Activated T-helper 1 cell treated with anti-CD3 and anti-CD28 coated beads, Interleukin-12 subunit alpha, Interleukin-12 subunit beta, Interleukin-2, Interleukin-4 antibody, amounts not matched to agents 30 ng/mL and 10 ng/mL and 1 ng/mL, durations not matched to agents 14 hours and 24 hours and 36 hours (primary cell): ENCODE data around the gene CLPSL1. TPM values are rescaled to one million over a fixed set of nuclear protein-coding genes. Genes with fewer than 3 reads are reported as not detected.

Experiments
- DNase-seq: peaks from one replicate; pipeline ENCODE4 v3.0.0; 2021; ENCODE audit warnings: low spot score
- H3K27ac Mint-ChIP-seq: one replicate; pipeline ENCODE4 v1.8.0; 2021; ENCODE audit warnings: mild to moderate bottlenecking, mixed read lengths
- H3K27me3 Mint-ChIP-seq: one replicate; pipeline ENCODE4 v1.8.0; 2022; ENCODE audit warnings: mild to moderate bottlenecking, moderate library complexity, mixed read lengths; ENCODE audit not compliant: insufficient read depth
- H3K36me3 Mint-ChIP-seq: one replicate; pipeline ENCODE4 v1.8.0; 2021; ENCODE audit warnings: low read depth, mixed read lengths
- H3K4me1 Mint-ChIP-seq: one replicate; pipeline ENCODE4 v1.8.0; 2021; ENCODE audit warnings: low read depth, mixed read lengths
- H3K4me3 Mint-ChIP-seq: one replicate; pipeline ENCODE4 v1.8.0; 2021; ENCODE audit warnings: mild to moderate bottlenecking, moderate library complexity, mixed read lengths
- H3K9me3 Mint-ChIP-seq: one replicate; pipeline ENCODE4 v1.8.0; 2021; ENCODE audit warnings: mixed read lengths
- intact Hi-C: fragments of 100-400 bp; cut with micrococcal nuclease; formaldehyde crosslinking; loops from one replicate; pipeline ENCODE4 v1.15.1; 2024
- total RNA-seq: library from RNA; stranded (reverse); gene quantifications from 2 replicates; pipeline ENCODE4 v1.2.3, GENCODE V29; 2022

Gene CLPSL1
- total RNA-seq, 1 donor from 2014 or later = not detected

GRCh38 chr6:35746516-35746915 lies 34.3 kb upstream of the CLPSL1 start:
- H3K4me1 Mint-ChIP-seq = peaks cover 3% of the 10 kb centered on the region
- H3K27ac Mint-ChIP-seq = no peak overlapping the region
- no peaks in the 10 kb centered on the region for H3K36me3 Mint-ChIP-seq
- peaks cover 6% of the 10 kb centered on the region for H3K9me3 Mint-ChIP-seq
- DNase-seq = no peak
- peaks cover 3% of the 10 kb centered on the region for H3K27me3 Mint-ChIP-seq
- intact Hi-C loops = no loop called here
- no peak overlapping the region for H3K4me3 Mint-ChIP-seq

DNA sequence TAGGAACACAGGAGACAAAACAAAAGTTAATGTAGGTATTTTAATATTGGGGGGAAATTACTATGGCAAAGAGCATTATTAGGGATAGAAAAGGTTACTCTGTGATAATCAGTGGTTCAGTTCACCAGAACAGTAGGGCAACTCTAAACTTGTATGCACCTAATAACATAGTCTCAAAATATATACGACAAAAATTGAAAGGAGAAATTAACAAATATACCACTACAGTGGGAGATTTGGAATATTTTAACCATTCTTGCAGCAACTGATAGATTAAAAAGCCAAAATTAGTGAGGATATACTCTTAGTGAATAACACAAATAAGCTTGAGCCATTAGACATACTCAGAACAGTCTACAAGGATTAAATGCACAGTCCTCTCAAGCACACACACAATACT lies 32.9 kb upstream of the CLPSL1 start:
- Mint-ChIP-seq H3K27ac (no peak overlapping the region), H3K9me3 (peaks cover 6% of the 10 kb centered on the region), H3K27me3 (peaks cover 3% of the 10 kb centered on the region), H3K36me3 (no peaks in the 10 kb centered on the region), H3K4me3 (no peak overlapping the region), H3K4me1 (peaks cover 13% of the 10 kb centered on the region)
- no peak for DNase-seq
- intact Hi-C loops = no loop called here

DNA sequence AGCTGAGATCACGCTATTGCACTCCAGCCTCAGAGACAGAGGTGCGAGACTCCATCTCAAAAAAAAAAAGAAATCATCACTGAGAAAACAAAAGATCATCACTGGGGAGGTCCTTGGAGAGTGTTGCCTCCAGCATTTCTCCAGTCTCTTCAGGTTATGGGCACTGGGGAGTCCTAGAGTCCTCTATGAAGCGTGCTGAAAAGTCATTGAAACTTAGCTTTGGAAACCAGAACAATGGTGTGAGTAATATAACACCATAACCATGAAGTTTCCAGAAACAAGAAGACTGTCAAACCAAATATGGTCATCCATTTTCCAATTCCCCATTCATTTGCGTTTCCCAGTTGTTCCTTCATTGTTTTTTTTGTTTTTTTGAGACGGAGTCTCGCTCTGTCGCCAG lies 30.3 kb upstream of the CLPSL1 start:
- no peak overlapping the region for H3K27ac Mint-ChIP-seq
- H3K4me1 Mint-ChIP-seq = peaks cover 17% of the 10 kb centered on the region
- intact Hi-C loops = loop anchor here (10.0 kb wide), 1 partner anchor 204 kb away; no protein-coding TSS in a partner anchor
- H3K9me3 Mint-ChIP-seq = peaks cover 6% of the 10 kb centered on the region
- H3K27me3 Mint-ChIP-seq = peaks cover 2% of the 10 kb centered on the region
- H3K36me3 Mint-ChIP-seq = no peaks in the 10 kb centered on the region
- no peak overlapping the region for H3K4me3 Mint-ChIP-seq
- no peak for DNase-seq

DNA sequence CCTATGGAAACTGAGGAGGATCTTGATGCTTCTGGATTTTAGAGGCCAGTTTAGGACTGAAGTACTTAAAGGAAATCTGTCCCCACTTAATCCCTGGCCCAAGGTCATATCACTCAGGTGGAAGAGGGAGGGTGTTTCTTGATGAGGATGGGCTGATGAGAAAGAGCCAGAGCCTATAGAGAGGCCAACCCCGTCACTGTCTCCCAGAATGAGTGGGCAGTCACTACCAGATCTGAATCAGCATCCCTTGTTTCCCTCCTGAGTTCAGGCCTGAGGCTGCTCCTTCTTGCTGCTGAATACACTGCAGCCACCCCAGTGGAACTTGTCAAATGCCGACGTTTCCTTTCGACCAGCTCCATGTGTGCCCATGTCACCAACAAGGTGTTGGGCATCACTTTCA lies 29.2 kb upstream of the CLPSL1 start:
- Mint-ChIP-seq H3K27ac (peak overlapping the region; percentile 58), H3K4me1 (peaks cover 17% of the 10 kb centered on the region), H3K27me3 (peaks cover 2% of the 10 kb centered on the region), H3K9me3 (peaks cover 6% of the 10 kb centered on the region), H3K36me3 (no peaks in the 10 kb centered on the region), H3K4me3 (no peak overlapping the region)
- intact Hi-C loops = loop anchor here (10.0 kb wide), 1 partner anchor 203 kb away; no protein-coding TSS in a partner anchor
- DNase-seq = no peak

- H3K9me3 Mint-ChIP-seq = peaks cover 6% of the 10 kb centered on the region
- H3K36me3 Mint-ChIP-seq = no peaks in the 10 kb centered on the region
- H3K27me3 Mint-ChIP-seq = no peaks in the 10 kb centered on the region
- DNase-seq = no peak
- H3K4me1 Mint-ChIP-seq = peaks cover 17% of the 10 kb centered on the region
- H3K4me3 Mint-ChIP-seq = no peak overlapping the region
- H3K27ac Mint-ChIP-seq = no peak overlapping the region
- intact Hi-C loops = loop anchor here (10.0 kb wide), 1 partner anchor 202 kb away; no protein-coding TSS in a partner anchor
Measured at GRCh38 chr6:35752330-35752729, 28.5 kb upstream of the CLPSL1 start.

- no peak for DNase-seq
- Mint-ChIP-seq H3K4me1 (peaks cover 17% of the 10 kb centered on the region), H3K9me3 (no peaks in the 10 kb centered on the region), H3K27me3 (peaks cover 5% of the 10 kb centered on the region), H3K4me3 (no peak overlapping the region), H3K36me3 (no peaks in the 10 kb centered on the region), H3K27ac (no peak overlapping the region)
- intact Hi-C loops = loop anchor here (5.0 to 10.0 kb wide), 2 partner anchors 200 to 232 kb away; no protein-coding TSS in a partner anchor
Measured at GRCh38 chr6:35754452-35755277, 26.2 kb upstream of the CLPSL1 start.

DNA sequence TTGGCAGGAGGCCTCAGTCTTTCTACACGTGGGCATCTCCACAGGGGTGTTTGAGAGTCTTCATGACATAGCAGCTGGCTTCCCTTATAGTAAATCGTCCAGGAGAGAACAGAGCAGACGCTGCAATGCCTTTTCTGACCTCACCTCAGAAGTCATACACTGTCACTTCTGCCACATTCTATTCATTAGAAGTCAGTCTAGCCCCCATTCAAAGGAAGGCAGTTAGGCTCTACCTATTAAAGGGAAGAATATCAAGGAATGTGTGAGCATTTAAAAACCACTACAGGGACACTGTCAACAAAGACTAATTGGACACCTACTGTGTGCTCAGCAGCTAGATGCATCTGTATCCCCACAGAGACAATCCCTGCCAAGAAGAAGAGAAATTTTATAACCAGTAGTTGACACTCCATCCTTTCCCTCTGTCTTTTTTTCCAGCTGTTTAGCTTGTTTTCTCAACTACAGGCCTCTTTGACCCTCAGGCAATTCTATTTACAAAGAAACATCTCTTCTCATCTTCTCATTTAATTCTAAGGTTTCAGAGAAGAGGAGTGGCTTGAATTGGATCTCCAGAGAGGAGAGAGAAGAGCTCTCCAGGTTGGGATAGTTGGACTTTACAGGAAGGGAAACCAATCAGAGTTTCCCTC lies 25.4 kb upstream of the CLPSL1 start:
- DNase-seq = no peak
- peaks cover 17% of the 10 kb centered on the region for H3K4me1 Mint-ChIP-seq
- peaks cover 9% of the 10 kb centered on the region for H3K27me3 Mint-ChIP-seq
- no peaks in the 10 kb centered on the region for H3K36me3 Mint-ChIP-seq
- intact Hi-C loops = loop anchor here (5.0 to 10.0 kb wide), 2 partner anchors 199 to 233 kb away; no protein-coding TSS in a partner anchor
- no peak overlapping the region for H3K4me3 Mint-ChIP-seq
- H3K9me3 Mint-ChIP-seq = no peaks in the 10 kb centered on the region
- H3K27ac Mint-ChIP-seq = no peak overlapping the region

DNA sequence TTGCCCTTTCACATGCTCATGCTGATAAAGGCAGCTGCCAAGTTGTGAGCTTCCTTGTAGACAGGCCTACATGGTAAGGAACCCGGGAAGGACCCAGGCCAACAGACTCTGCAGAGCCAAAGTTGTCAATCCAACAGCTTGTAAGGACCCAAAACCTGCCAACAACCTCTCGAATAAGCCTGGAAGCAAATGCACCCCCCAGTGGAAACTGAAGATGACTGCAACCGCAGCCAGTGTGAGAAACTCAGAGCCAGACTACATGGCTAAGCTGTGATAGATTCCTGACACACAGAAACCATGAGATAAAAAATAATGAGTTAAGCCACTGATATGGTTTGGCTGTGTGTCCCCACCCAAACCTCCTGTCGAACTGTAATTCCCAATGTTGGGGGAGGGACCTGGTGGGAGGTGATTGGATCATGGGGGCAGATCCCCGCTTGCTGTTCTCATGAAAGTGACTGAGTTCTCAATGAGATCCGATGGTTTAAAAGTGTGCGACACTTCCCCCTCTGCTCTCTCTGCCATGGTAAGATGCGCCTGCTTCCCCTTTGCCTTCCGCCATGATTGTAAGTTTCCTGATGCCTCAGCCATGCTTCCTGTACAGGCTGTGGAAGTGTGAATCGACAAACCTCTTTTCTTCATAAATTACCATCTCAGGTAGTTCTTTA lies 23.2 kb upstream of the CLPSL1 start:
- no peak for DNase-seq
- Mint-ChIP-seq H3K36me3 (no peaks in the 10 kb centered on the region), H3K27me3 (peaks cover 18% of the 10 kb centered on the region), H3K9me3 (no peaks in the 10 kb centered on the region), H3K27ac (no peak overlapping the region), H3K4me3 (no peak overlapping the region), H3K4me1 (peaks cover 4% of the 10 kb centered on the region)
- intact Hi-C loops = loop anchor here (5.0 to 10.0 kb wide), 2 partner anchors 197 to 235 kb away; no protein-coding TSS in a partner anchor

DNA sequence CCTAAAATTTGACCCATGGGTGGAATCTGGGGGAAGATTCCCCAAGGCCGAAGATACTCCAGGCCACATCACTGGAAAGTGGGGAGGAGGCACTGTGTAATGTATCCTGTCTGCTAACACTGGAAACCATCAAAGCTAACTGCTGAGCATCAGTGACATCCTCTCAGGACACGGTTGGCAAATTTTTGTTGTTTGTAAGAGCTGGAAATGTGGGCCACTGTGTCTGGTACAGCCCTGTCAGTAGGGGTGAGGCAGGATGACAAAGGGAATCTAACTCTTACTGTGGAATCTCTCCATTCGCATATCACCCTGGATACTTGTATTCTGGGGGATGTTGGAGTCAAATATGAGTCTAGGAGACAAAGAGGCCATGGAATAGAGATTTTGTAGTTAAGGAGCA lies 21.4 kb upstream of the CLPSL1 start:
- intact Hi-C loops = loop anchor here (5.0 to 10.0 kb wide), 2 partner anchors 195 to 237 kb away; no protein-coding TSS in a partner anchor

DNA sequence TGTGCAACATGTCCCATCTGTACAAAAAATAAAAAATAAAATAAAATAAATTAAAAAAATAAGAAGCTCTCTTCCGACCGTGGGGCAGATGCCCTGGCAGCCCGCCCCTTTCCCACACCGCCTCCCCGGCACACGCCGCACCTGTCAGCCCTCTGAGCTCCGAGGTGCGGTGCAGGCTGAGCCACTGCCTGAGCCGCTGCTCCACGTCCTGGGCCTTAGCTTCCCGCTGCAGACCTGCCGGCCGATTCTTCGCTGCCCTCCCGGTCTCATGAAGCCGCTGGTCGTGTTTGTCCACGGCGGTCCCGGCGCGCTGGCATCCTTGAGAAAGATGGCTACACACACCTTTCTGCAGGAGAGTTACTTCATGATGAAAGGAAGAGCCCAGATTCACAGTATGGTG lies 15.1 kb upstream of the CLPSL1 start:
- peaks cover 8% of the 10 kb centered on the region for H3K4me1 Mint-ChIP-seq
- H3K9me3 Mint-ChIP-seq = no peaks in the 10 kb centered on the region
- H3K4me3 Mint-ChIP-seq = no peak overlapping the region
- H3K27ac Mint-ChIP-seq = no peak overlapping the region
- H3K27me3 Mint-ChIP-seq = peaks cover 45% of the 10 kb centered on the region
- intact Hi-C loops = no loop called here
- no peak for DNase-seq
- H3K36me3 Mint-ChIP-seq = no peaks in the 10 kb centered on the region

More for the DNA sequence above, 21.4 kb upstream of the CLPSL1 start:
- H3K4me1 Mint-ChIP-seq = peaks cover 12% of the 10 kb centered on the region
- no peaks in the 10 kb centered on the region for H3K36me3 Mint-ChIP-seq
- peaks cover 36% of the 10 kb centered on the region for H3K27me3 Mint-ChIP-seq
- H3K4me3 Mint-ChIP-seq = no peak overlapping the region
- no peaks in the 10 kb centered on the region for H3K9me3 Mint-ChIP-seq
- no peak overlapping the region for H3K27ac Mint-ChIP-seq
- DNase-seq = no peak

- peaks cover 3% of the 10 kb centered on the region for H3K4me1 Mint-ChIP-seq
- no peaks in the 10 kb centered on the region for H3K9me3 Mint-ChIP-seq
- peaks cover 27% of the 10 kb centered on the region for H3K27me3 Mint-ChIP-seq
- no peak for DNase-seq
- no peak overlapping the region for H3K27ac Mint-ChIP-seq
- no peaks in the 10 kb centered on the region for H3K36me3 Mint-ChIP-seq
- H3K4me3 Mint-ChIP-seq = no peak overlapping the region
- intact Hi-C loops = no loop called here
Measured at GRCh38 chr6:35769211-35769610, 11.6 kb upstream of the CLPSL1 start.

GRCh38 chr6:35771343-35771627 lies 9.5 kb upstream of the CLPSL1 start:
- DNase-seq = no peak
- H3K27me3 Mint-ChIP-seq = peaks cover 23% of the 10 kb centered on the region
- no peak overlapping the region for H3K27ac Mint-ChIP-seq
- H3K9me3 Mint-ChIP-seq = no peaks in the 10 kb centered on the region
- no peaks in the 10 kb centered on the region for H3K36me3 Mint-ChIP-seq
- intact Hi-C loops = no loop called here
- no peaks in the 10 kb centered on the region for H3K4me1 Mint-ChIP-seq
- no peak overlapping the region for H3K4me3 Mint-ChIP-seq
